Panc1 (cell line): ENCODE data around the gene NCKAP5.

Source experiments
- POLR2AphosphoS5 ChIP-seq: IDR thresholded peaks from 2 replicates; pipeline ENCODE4 v1.6.1; 2012; ENCODE audit warnings: mild to moderate bottlenecking, low read depth, low read length, moderate library complexity
- SIN3A ChIP-seq: IDR thresholded peaks from 2 replicates; pipeline ENCODE4 v1.6.1; 2012; ENCODE audit warnings: low read depth, mild to moderate bottlenecking, low read length, moderate library complexity, borderline replicate concordance; ENCODE audit not compliant: insufficient read depth
- TCF7L2 ChIP-seq: IDR thresholded peaks from 2 replicates; pipeline ENCODE4 v1.6.1; 2011; ENCODE audit warnings: mild to moderate bottlenecking, low read depth, low read length, inconsistent platforms
- TF ChIP-seq, protein P1 (sequence below): fragments of 450-650 bp; IDR thresholded peaks from 2 replicates; pipeline ENCODE4 v1.5.1; 2017; ENCODE audit warnings: mild to moderate bottlenecking
- TF ChIP-seq, protein P2 (sequence below), 2 experiments: IDR thresholded peaks; 2 replicates each; pipeline ENCODE4 v1.6.1; 2011 to 2012; ENCODE audit warnings: low read depth in 2 of 2, control low read depth in 1 of 2, low read length in 1 of 2, mild to moderate bottlenecking in 1 of 2, moderate library complexity in 1 of 2; ENCODE audit not compliant: insufficient read depth in 1 of 2

DNA sequence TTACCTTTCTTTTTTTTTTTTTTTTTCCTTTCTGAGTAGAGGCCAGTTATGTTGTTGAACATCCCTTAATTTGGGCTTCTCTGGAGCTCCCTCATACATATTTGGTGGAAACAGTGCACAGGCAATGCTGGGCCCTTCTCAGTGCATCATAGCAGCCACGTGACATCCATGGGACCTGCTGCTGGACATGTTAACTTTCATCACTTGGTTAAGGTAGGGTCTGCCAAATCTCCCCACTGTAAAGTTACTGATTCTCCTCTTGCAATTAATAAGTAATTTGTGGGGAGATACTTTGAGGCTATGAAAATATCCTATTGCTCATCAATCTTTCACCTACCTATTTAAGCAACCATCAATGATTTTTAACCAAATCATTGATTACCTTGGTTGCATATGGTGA lies 686.7 kb downstream of the NCKAP5 start:
- TF ChIP-seq, protein P1, sequence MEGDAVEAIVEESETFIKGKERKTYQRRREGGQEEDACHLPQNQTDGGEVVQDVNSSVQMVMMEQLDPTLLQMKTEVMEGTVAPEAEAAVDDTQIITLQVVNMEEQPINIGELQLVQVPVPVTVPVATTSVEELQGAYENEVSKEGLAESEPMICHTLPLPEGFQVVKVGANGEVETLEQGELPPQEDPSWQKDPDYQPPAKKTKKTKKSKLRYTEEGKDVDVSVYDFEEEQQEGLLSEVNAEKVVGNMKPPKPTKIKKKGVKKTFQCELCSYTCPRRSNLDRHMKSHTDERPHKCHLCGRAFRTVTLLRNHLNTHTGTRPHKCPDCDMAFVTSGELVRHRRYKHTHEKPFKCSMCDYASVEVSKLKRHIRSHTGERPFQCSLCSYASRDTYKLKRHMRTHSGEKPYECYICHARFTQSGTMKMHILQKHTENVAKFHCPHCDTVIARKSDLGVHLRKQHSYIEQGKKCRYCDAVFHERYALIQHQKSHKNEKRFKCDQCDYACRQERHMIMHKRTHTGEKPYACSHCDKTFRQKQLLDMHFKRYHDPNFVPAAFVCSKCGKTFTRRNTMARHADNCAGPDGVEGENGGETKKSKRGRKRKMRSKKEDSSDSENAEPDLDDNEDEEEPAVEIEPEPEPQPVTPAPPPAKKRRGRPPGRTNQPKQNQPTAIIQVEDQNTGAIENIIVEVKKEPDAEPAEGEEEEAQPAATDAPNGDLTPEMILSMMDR = no peak
- TF ChIP-seq POLR2AphosphoS5 = no peak
- TF ChIP-seq, protein P2, sequence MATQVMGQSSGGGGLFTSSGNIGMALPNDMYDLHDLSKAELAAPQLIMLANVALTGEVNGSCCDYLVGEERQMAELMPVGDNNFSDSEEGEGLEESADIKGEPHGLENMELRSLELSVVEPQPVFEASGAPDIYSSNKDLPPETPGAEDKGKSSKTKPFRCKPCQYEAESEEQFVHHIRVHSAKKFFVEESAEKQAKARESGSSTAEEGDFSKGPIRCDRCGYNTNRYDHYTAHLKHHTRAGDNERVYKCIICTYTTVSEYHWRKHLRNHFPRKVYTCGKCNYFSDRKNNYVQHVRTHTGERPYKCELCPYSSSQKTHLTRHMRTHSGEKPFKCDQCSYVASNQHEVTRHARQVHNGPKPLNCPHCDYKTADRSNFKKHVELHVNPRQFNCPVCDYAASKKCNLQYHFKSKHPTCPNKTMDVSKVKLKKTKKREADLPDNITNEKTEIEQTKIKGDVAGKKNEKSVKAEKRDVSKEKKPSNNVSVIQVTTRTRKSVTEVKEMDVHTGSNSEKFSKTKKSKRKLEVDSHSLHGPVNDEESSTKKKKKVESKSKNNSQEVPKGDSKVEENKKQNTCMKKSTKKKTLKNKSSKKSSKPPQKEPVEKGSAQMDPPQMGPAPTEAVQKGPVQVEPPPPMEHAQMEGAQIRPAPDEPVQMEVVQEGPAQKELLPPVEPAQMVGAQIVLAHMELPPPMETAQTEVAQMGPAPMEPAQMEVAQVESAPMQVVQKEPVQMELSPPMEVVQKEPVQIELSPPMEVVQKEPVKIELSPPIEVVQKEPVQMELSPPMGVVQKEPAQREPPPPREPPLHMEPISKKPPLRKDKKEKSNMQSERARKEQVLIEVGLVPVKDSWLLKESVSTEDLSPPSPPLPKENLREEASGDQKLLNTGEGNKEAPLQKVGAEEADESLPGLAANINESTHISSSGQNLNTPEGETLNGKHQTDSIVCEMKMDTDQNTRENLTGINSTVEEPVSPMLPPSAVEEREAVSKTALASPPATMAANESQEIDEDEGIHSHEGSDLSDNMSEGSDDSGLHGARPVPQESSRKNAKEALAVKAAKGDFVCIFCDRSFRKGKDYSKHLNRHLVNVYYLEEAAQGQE (IDR thresholded peaks at IDR 0.05; ENCODE audit: insufficient read depth in 1 of 2, low read depth in 2 of 2, low read length in 1 of 2) = no peak
- no peak for TF ChIP-seq TCF7L2
- TF ChIP-seq SIN3A = no peak
